ENCODE data around the gene ZNF664.

DNA sequence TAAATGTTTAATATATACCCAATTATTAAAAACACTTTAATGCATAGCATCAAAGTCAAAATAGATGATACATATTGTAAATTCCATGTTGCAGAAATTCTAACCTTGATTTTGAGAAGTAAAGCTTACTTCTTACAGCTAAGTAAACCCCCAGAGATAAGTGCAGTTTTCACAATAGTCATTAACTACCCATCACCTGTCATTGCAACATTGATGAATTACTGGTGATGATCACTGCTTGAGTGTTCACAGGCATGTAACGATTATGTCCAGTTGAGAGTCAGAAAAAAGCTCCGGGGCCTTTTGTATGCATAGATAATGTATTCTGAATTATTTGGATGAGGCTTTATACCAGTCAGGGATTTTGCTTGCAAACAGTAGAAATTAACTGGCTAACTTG, 67.7 kb downstream of the ZNF664 start:
- TF ChIP-seq CTCF (IDR thresholded peaks at IDR 0.05) (no peak), POLR2AphosphoS5 (IDR thresholded peaks at IDR 0.05) (no peak), EP300 (IDR thresholded peaks at IDR 0.05) (no peak)
